ENCODE results near the gene UNC93B1.
"Not testable (repeated sequence)": the region's sequence is repeated elsewhere in the genome, so short reads cannot be mapped to it uniquely, and the experiment has no call there.

UNC93B1 gene

GRCh38 chr11:68007498-68008380 is 3.8 kb upstream of the UNC93B1 start:
- no peak for DNase-seq

GRCh38 chr11:68006606-68007166 is 2.8 kb upstream of the UNC93B1 start:
- DNase-seq: no peak

GRCh38 chr11:68004551-68005335 is 846 bp upstream of the UNC93B1 start:
- DNase-seq: no peak

- peak; percentile 59 for DNase-seq
These were observed 705 bp downstream of the UNC93B1 start for GRCh38 chr11:68002938-68003845.

- no peak for DNase-seq
These were observed 1.3 kb downstream of the UNC93B1 start for GRCh38 chr11:68002575-68002937.

- no peak for DNase-seq
These were observed 4.2 kb downstream of the UNC93B1 start for GRCh38 chr11:67999704-68000103.

- no peak for DNase-seq
These were observed 4.7 kb downstream of the UNC93B1 start for GRCh38 chr11:67999201-67999629.

GRCh38 chr11:67998150-67999045 is 5.5 kb downstream of the UNC93B1 start:
- no peak for DNase-seq

- DNase-seq: no peak
These were observed 6.4 kb downstream of the UNC93B1 start for GRCh38 chr11:67997475-67997921.

GRCh38 chr11:67996622-67997474 is 7.0 kb downstream of the UNC93B1 start:
- DNase-seq: peak; percentile 74

GRCh38 chr11:67996051-67996450 is 7.8 kb downstream of the UNC93B1 start:
- DNase-seq: no peak

GRCh38 chr11:67995579-67995978 is 8.3 kb downstream of the UNC93B1 start:
- DNase-seq: not testable (repeated sequence)

GRCh38 chr11:67995129-67995528 is 8.8 kb downstream of the UNC93B1 start:
- not testable (repeated sequence) for DNase-seq

GRCh38 chr11:67994387-67994786 is 9.5 kb downstream of the UNC93B1 start:
- DNase-seq: not testable (repeated sequence)

- DNase-seq: peak; percentile 59
These were observed 10.1 kb downstream of the UNC93B1 start for GRCh38 chr11:67993821-67994220.

GRCh38 chr11:67991347-67992121 is 12.4 kb downstream of the UNC93B1 start:
- DNase-seq: not testable (repeated sequence)

GRCh38 chr11:67990546-67991346 is 13.2 kb downstream of the UNC93B1 start:
- not testable (repeated sequence) for DNase-seq

GRCh38 chr11:67985302-67985701 is 18.6 kb downstream of the UNC93B1 start:
- not testable (repeated sequence) for DNase-seq

- DNase-seq: no peak
These were observed 19.9 kb downstream of the UNC93B1 start for GRCh38 chr11:67983951-67984350.

Data from stimulated activated CD8-positive, alpha-beta memory T cell treated with anti-CD3 and anti-CD28 coated beads, Interleukin-4, amount 100 ng/mL, for 48 hours (primary cell).